ENCODE data around the gene SAC3D1. TPM values are rescaled to one million over a fixed set of nuclear protein-coding genes. Genes with fewer than 3 reads are reported as not detected.

Gene SAC3D1
- total and polyA plus RNA-seq, 8 donors = 1.8 to 97.6 (median 11.7) TPM

- H3K27me3 ChIP-seq = no peaks in the 10 kb centered on the region
- H3K27ac ChIP-seq = peak overlapping the region; percentile 39 to 95 (median 92)
- DNase-seq = no peak
- intact Hi-C loops (cut with DNase I; ENCODE audit: low total_unique reads) = no loop called here
- H3K4me1 ChIP-seq = peaks cover 14 to 35% (median 23%) of the 10 kb centered on the region in 4 donors
- H3K4me3 ChIP-seq = peak overlapping the region; percentile 60 to 81 (median 70)
- peaks cover 15 to 41% (median 31%) of the 10 kb centered on the region in 4 donors for H3K36me3 ChIP-seq
- WGBS, 5 donors = 3 to 6% (median 3%) methylated on average over 11 to 13 of the region's 13 CpGs
- H3K9me3 ChIP-seq = no peaks in the 10 kb centered on the region
- TF ChIP-seq, protein P1, sequence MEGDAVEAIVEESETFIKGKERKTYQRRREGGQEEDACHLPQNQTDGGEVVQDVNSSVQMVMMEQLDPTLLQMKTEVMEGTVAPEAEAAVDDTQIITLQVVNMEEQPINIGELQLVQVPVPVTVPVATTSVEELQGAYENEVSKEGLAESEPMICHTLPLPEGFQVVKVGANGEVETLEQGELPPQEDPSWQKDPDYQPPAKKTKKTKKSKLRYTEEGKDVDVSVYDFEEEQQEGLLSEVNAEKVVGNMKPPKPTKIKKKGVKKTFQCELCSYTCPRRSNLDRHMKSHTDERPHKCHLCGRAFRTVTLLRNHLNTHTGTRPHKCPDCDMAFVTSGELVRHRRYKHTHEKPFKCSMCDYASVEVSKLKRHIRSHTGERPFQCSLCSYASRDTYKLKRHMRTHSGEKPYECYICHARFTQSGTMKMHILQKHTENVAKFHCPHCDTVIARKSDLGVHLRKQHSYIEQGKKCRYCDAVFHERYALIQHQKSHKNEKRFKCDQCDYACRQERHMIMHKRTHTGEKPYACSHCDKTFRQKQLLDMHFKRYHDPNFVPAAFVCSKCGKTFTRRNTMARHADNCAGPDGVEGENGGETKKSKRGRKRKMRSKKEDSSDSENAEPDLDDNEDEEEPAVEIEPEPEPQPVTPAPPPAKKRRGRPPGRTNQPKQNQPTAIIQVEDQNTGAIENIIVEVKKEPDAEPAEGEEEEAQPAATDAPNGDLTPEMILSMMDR (IDR thresholded peaks at IDR 0.05) = no peak
- no peak for TF ChIP-seq POLR2AphosphoS5 (IDR thresholded peaks at IDR 0.05)
- TF ChIP-seq POLR2A (IDR thresholded peaks at IDR 0.05) = no peak
- TF ChIP-seq EP300 (IDR thresholded peaks at IDR 0.05) = no peak
Observed at GRCh38 chr11:65083134-65083833, 42.3 kb downstream of the SAC3D1 start.

- WGBS, 5 donors = 0 to 1% (median 1%) methylated on average over 37 to 79 of the region's 79 CpGs
- Histone ChIP-seq H3K36me3 (peaks cover 21 to 43% (median 38%) of the 10 kb centered on the region in 4 donors), H3K27me3 (no peaks in the 10 kb centered on the region), H3K27ac (peak within 1 kb of the TSS; percentile 91 to 95 (median 93)), H3K4me1 (peaks cover 14 to 32% (median 23%) of the 10 kb centered on the region in 4 donors), H3K4me3 (peak within 1 kb of the TSS; percentile 60 to 81 (median 70)), H3K9me3 (no peaks in the 10 kb centered on the region)
- TF ChIP-seq POLR2A (IDR thresholded peaks at IDR 0.05) = no peak
- no peak for TF ChIP-seq EP300 (IDR thresholded peaks at IDR 0.05)
- TF ChIP-seq, protein P1 (IDR thresholded peaks at IDR 0.05) = peak in 1 of 7 experiments; percentile 9
- peak; percentile 95 to 99 (median 95) for TF ChIP-seq POLR2AphosphoS5 (IDR thresholded peaks at IDR 0.05)
- DNase-seq = peak; percentile 97 to 99
- intact Hi-C loops (cut with DNase I; ENCODE audit: low total_unique reads) = no loop called here
Observed at GRCh38 chr11:65083834-65084597, 43.0 kb downstream of the SAC3D1 start, which contains the start of the genes CDCA5 and ZFPL1. Gene CDCA5, minus strand, starts transcription at chr11:65084040. Its CDS starts 62 bp downstream, at chr11:65083978. Gene ZFPL1, plus strand, starts transcription at chr11:65084222. Its CDS starts 477 bp downstream, at chr11:65084699.

- Histone ChIP-seq H3K27ac (peak overlapping the region; percentile 91 to 95 (median 93)), H3K36me3 (peaks cover 22 to 49% (median 46%) of the 10 kb centered on the region in 4 donors), H3K9me3 (no peaks in the 10 kb centered on the region), H3K27me3 (no peaks in the 10 kb centered on the region), H3K4me1 (peaks cover 14 to 32% (median 23%) of the 10 kb centered on the region in 4 donors), H3K4me3 (peak overlapping the region; percentile 60 to 81 (median 70))
- TF ChIP-seq POLR2AphosphoS5 (IDR thresholded peaks at IDR 0.05) = no peak
- DNase-seq = no peak
- intact Hi-C loops (cut with DNase I; ENCODE audit: low total_unique reads) = no loop called here
- WGBS, 5 donors = 38 to 46% (median 39%) methylated on average over 21 to 23 of the region's 23 CpGs
Observed at GRCh38 chr11:65084598-65085375, 43.8 kb downstream of the SAC3D1 start.

GRCh38 chr11:65085446-65085845 lies 44.4 kb downstream of the SAC3D1 start:
- H3K27ac ChIP-seq = peak overlapping the region in 1 of 5 donors; percentile 95
- 78 to 98% (median 91%) methylated on average over 4 of the region's 4 CpGs for WGBS, 5 donors
- H3K4me1 ChIP-seq = peaks cover 14 to 32% (median 23%) of the 10 kb centered on the region in 4 donors
- no peak for DNase-seq
- no peaks in the 10 kb centered on the region for H3K27me3 ChIP-seq
- H3K4me3 ChIP-seq = peak overlapping the region in 1 of 4 donors; percentile 60
- H3K9me3 ChIP-seq = no peaks in the 10 kb centered on the region
- intact Hi-C loops (cut with DNase I; ENCODE audit: low total_unique reads) = no loop called here
- no peak for TF ChIP-seq EP300 (IDR thresholded peaks at IDR 0.05)
- TF ChIP-seq POLR2AphosphoS5 (IDR thresholded peaks at IDR 0.05) = no peak
- no peak for TF ChIP-seq POLR2A (IDR thresholded peaks at IDR 0.05)
- TF ChIP-seq, protein P1 (IDR thresholded peaks at IDR 0.05) = no peak
- peaks cover 22 to 54% (median 48%) of the 10 kb centered on the region in 4 donors for H3K36me3 ChIP-seq
